A673 (cell line): ENCODE data around the gene MSANTD4.

Source experiments
- EZH2 ChIP-seq: fragments of 200-600 bp; sonication (generic); IDR thresholded peaks from 2 replicates; pipeline ENCODE4 v1.6.1; 2017; ENCODE audit warnings: borderline replicate concordance, low read depth, mild to moderate bottlenecking, mixed read lengths, antibody characterized with exemption, low read length; ENCODE audit not compliant: poor library complexity, severe bottlenecking
- TF ChIP-seq, protein P1 (sequence below): fragments of 300-800, 200-600 bp; sonication (generic); conservative IDR thresholded peaks from 2 replicates; pipeline ENCODE4 v1.5.1; 2017; ENCODE audit warnings: low read depth, mild to moderate bottlenecking, antibody characterized with exemption, low read length, moderate library complexity, mixed read lengths

DNA sequence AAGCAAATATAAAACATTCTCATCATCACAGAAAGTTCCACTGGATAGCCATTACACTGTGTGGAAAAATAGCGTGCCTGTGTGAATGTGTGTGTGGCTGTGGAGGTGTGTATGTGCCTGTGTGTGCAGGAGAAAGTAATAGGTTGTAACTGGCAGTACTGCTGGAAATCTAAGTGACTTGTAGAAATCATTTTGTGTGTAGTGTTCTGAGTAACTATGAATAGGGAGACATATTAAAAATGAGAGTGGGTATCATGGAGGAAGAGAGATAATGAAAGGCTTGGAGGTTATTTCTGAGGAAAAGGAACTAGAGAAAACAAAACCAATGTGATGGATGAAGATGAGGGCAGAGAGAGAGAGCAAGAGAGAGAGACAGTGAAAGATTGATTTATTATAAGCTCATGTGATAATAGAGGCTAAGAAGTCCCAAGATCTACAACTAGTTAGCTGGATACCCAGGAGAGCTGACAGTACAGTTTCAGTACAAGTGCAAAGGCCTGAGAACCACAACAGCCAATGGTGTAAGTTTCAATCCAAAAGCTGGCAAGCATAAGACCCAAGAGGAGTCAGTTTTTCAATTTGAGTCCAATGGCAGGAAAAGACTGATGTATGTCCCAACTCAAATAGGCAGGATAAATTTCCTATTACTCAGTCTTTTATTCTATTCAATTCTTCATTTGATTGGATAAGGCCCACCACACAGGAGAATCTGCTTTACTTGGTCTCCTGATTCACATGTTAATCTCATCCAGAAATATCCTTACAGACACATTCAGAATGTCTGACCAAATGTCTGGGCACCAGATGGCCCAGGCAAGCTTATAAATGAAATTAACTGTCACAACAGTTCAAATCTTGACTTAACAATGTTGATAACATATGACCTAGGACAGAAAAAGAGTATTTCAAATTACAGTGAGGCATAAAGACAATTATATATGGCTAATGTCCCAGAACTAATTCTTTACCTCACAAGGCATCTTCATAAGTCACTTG is 40.2 kb upstream of the MSANTD4 start:
- TF ChIP-seq, protein P1, sequence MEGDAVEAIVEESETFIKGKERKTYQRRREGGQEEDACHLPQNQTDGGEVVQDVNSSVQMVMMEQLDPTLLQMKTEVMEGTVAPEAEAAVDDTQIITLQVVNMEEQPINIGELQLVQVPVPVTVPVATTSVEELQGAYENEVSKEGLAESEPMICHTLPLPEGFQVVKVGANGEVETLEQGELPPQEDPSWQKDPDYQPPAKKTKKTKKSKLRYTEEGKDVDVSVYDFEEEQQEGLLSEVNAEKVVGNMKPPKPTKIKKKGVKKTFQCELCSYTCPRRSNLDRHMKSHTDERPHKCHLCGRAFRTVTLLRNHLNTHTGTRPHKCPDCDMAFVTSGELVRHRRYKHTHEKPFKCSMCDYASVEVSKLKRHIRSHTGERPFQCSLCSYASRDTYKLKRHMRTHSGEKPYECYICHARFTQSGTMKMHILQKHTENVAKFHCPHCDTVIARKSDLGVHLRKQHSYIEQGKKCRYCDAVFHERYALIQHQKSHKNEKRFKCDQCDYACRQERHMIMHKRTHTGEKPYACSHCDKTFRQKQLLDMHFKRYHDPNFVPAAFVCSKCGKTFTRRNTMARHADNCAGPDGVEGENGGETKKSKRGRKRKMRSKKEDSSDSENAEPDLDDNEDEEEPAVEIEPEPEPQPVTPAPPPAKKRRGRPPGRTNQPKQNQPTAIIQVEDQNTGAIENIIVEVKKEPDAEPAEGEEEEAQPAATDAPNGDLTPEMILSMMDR, result no peak
- TF ChIP-seq EZH2, result no peak
